HepG2 (cell line): ENCODE results near the gene MAGEH1.

Experiments used
- CSRNP2 ChIP-seq: sonication (generic); formaldehyde crosslinking; conservative IDR thresholded peaks from 2 replicates; pipeline ENCODE4 v1.8.0; 2022; ENCODE audit warnings: low read depth, missing genetic modification reagents
- CTCF ChIP-seq: sonication (generic); formaldehyde crosslinking; IDR thresholded peaks from 2 replicates; pipeline ENCODE4 v1.5.0; 2020; ENCODE audit warnings: mild to moderate bottlenecking, missing genetic modification reagents, moderate library complexity
- HHEX ChIP-seq: IDR thresholded peaks from 2 replicates; pipeline ENCODE4 v1.6.1; 2016; ENCODE audit warnings: control low read depth
- KLF16 ChIP-seq, 2 experiments: sonication (generic) in 1 of 2; formaldehyde crosslinking in 1 of 2; IDR thresholded peaks; 2 replicates each; pipeline versions ENCODE4 v1.6.1 to v1.8.0; 2016 to 2023; ENCODE audit warnings: missing genetic modification reagents in 2 of 2, missing compliant biosample characterization in 1 of 2
- SRSF9 ChIP-seq: fragments of 200-400 bp; formaldehyde crosslinking; IDR thresholded peaks from 2 replicates; pipeline ENCODE4 v1.6.1; 2018; ENCODE audit warnings: borderline replicate concordance, mild to moderate bottlenecking, low read depth, low read length; ENCODE audit not compliant: insufficient read depth, poor library complexity, severe bottlenecking
- STAT5B ChIP-seq: sonication (generic); formaldehyde crosslinking; IDR thresholded peaks from 2 replicates; pipeline ENCODE4 v1.4.0; 2020; ENCODE audit warnings: missing genetic modification reagents
- TAF1 ChIP-seq: sonication (generic); formaldehyde crosslinking; IDR thresholded peaks from 2 replicates; pipeline ENCODE4 v1.4.0; 2020; ENCODE audit warnings: missing genetic modification reagents
- YEATS2 ChIP-seq: sonication (generic); formaldehyde crosslinking; IDR thresholded peaks from 2 replicates; pipeline ENCODE4 v1.4.0; 2020; ENCODE audit warnings: missing genetic modification reagents, borderline replicate concordance
- ZSCAN20 ChIP-seq: sonication (generic); formaldehyde crosslinking; IDR thresholded peaks from 2 replicates; pipeline ENCODE4 v1.4.0; 2020; ENCODE audit warnings: missing genetic modification reagents, mild to moderate bottlenecking, borderline replicate concordance
- TF ChIP-seq, protein P1 (sequence below): sonication (generic); formaldehyde crosslinking; IDR thresholded peaks from 2 replicates; pipeline ENCODE4 v1.8.1; 2023; ENCODE audit warnings: mild to moderate bottlenecking, missing genetic modification reagents
- TF ChIP-seq, protein P2 (sequence below): sonication (generic); formaldehyde crosslinking; IDR thresholded peaks from 2 replicates; pipeline ENCODE4 v1.5.1; 2020; ENCODE audit warnings: mild to moderate bottlenecking, missing genetic modification reagents, borderline replicate concordance

GRCh38 chrX:55451141-55451540, 786 bp upstream of the MAGEH1 start:
- TF ChIP-seq, protein P1, sequence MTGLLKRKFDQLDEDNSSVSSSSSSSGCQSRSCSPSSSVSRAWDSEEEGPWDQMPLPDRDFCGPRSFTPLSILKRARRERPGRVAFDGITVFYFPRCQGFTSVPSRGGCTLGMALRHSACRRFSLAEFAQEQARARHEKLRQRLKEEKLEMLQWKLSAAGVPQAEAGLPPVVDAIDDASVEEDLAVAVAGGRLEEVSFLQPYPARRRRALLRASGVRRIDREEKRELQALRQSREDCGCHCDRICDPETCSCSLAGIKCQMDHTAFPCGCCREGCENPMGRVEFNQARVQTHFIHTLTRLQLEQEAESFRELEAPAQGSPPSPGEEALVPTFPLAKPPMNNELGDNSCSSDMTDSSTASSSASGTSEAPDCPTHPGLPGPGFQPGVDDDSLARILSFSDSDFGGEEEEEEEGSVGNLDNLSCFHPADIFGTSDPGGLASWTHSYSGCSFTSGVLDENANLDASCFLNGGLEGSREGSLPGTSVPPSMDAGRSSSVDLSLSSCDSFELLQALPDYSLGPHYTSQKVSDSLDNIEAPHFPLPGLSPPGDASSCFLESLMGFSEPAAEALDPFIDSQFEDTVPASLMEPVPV (CRISPR knock-in tag), result no peak
- TF ChIP-seq CTCF (CRISPR knock-in tag), result no peak
- TF ChIP-seq KLF16 (CRISPR knock-in tag; IDR thresholded peaks at IDR 0.05), result no peak
- TF ChIP-seq, protein P2, sequence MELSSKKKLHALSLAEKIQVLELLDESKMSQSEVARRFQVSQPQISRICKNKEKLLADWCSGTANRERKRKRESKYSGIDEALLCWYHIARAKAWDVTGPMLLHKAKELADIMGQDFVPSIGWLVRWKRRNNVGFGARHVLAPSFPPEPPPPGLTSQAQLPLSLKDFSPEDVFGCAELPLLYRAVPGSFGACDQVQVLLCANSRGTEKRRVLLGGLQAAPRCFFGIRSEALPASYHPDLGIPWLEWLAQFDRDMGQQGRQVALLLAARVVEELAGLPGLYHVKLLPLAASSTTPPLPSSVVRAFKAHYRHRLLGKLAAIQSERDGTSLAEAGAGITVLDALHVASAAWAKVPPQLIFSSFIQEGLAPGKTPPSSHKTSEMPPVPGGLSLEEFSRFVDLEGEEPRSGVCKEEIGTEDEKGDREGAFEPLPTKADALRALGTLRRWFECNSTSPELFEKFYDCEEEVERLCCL (CRISPR knock-in tag), result no peak
- TF ChIP-seq CSRNP2, result no peak
- TF ChIP-seq HHEX (CRISPR knock-in tag), result no peak
- no peak for TF ChIP-seq ZSCAN20
- TF ChIP-seq STAT5B, result no peak
- TF ChIP-seq TAF1, result no peak
- TF ChIP-seq SRSF9, result no peak
- TF ChIP-seq YEATS2 (CRISPR knock-in tag), result no peak
